SK-N-SH (cell line): ENCODE data around the gene OXCT1. TPM values are rescaled to one million over a fixed set of nuclear protein-coding genes. Genes with fewer than 3 reads are reported as not detected.
A peak's percentile ranks its signal among the peaks of the same experiment; 100 is the strongest.
"Not testable (repeated sequence)": the region's sequence is repeated elsewhere in the genome, so short reads cannot be mapped to it uniquely, and the experiment has no call there.

Source experiments
- CTCF ChIA-PET: fragments of 300-600, 350-600 bp; formaldehyde crosslinking; extraction: SDS; loops from one replicate; lab custom pipeline; 2021; lab: Yijun Ruan, JAX
- POLR2A ChIA-PET: fragments of 350-600 bp; sonication (Branson Sonifier 250); formaldehyde crosslinking; extraction: SDS; loops from one replicate; lab custom pipeline; 2020; ENCODE audit warnings: antibody characterized with exemption, inconsistent platforms; lab: Yijun Ruan, JAX
- DNase-seq: peaks from one replicate; pipeline ENCODE4 v3.0.0; 2012
- H2AFZ ChIP-seq: fragments of 200-600 bp; sonication (generic); 2 replicates; pipeline ENCODE4 v1.8.1; 2016; ENCODE audit warnings: antibody characterized with exemption, mild to moderate bottlenecking, low read depth
- H3F3A ChIP-seq: fragments of 200-600 bp; sonication (generic); replicated peaks from 2 replicates; pipeline ENCODE3; 2016; ENCODE audit warnings: antibody characterized with exemption, mild to moderate bottlenecking; ENCODE audit not compliant: insufficient read depth
- H3K27ac ChIP-seq, 2 experiments: fragments of 200-500 bp in 1 of 2; fragments of 200-600 bp in 1 of 2; sonication (Bioruptor generic) in 1 of 2; sonication (generic), shearing (Covaris generic) in 1 of 2; 2 replicates each; pipeline versions ENCODE4 v1.5.1 to v1.6.1; 2014 to 2016; ENCODE audit warnings: low read depth in 2 of 2, inconsistent platforms in 1 of 2, low read length in 1 of 2, mild to moderate bottlenecking in 1 of 2, mixed read lengths in 1 of 2
- H3K27me3 ChIP-seq: fragments of 200-600 bp; sonication (generic), shearing (Covaris generic); 2 replicates; pipeline ENCODE4 v1.6.1; 2016; ENCODE audit warnings: mixed run types; ENCODE audit not compliant: insufficient read depth
- H3K36me3 ChIP-seq, 2 experiments: fragments of 200-500 bp in 1 of 2; fragments of 200-600 bp in 1 of 2; sonication (Bioruptor generic) in 1 of 2; sonication (generic) in 1 of 2; replicated peaks in 1 of 2; 2 replicates each; pipeline versions ENCODE3 to v1.5.1; 2014 to 2016; ENCODE audit warnings: low read length in 1 of 2, mild to moderate bottlenecking in 1 of 2; ENCODE audit not compliant: insufficient read depth in 2 of 2, control insufficient read depth in 1 of 2
- H3K4me1 ChIP-seq, 2 experiments: fragments of 200-500 bp in 1 of 2; fragments of 200-600 bp in 1 of 2; sonication (Bioruptor generic) in 1 of 2; sonication (generic), shearing (Covaris generic) in 1 of 2; 2 replicates each; pipeline versions ENCODE4 v1.5.1 to v1.6.1; 2014 to 2016; ENCODE audit warnings: low read depth in 1 of 2, low read length in 1 of 2, mixed run types in 1 of 2; ENCODE audit not compliant: insufficient read depth in 2 of 2, control insufficient read depth in 1 of 2
- H3K4me2 ChIP-seq: fragments of 200-600 bp; sonication (generic), shearing (Covaris generic); 2 replicates; pipeline ENCODE4 v1.6.1; 2017; ENCODE audit warnings: mixed run types
- H3K4me3 ChIP-seq, 2 experiments: fragments of 200-500 bp in 1 of 2; fragments of 200-600 bp in 1 of 2; sonication (Bioruptor generic) in 1 of 2; sonication (generic), shearing (Covaris generic) in 1 of 2; 2 replicates each; pipeline versions ENCODE4 v1.5.1 to v1.8.1; 2014 to 2016; ENCODE audit warnings: low read depth in 2 of 2, inconsistent platforms in 1 of 2, low read length in 1 of 2, mild to moderate bottlenecking in 1 of 2, mixed read lengths in 1 of 2, moderate library complexity in 1 of 2
- H3K79me2 ChIP-seq: fragments of 200-600 bp; sonication (generic); 2 replicates; pipeline ENCODE4 v1.8.1; 2017; ENCODE audit warnings: mild to moderate bottlenecking; ENCODE audit not compliant: insufficient read depth
- H3K9ac ChIP-seq: fragments of 200-600 bp; sonication (generic); 2 replicates; pipeline ENCODE4 v1.6.1; 2017; ENCODE audit warnings: mixed run types
- H3K9me2 ChIP-seq: fragments of 200-600 bp; sonication (generic); 2 replicates; pipeline ENCODE4 v1.6.1; 2017; ENCODE audit warnings: mixed run types
- H3K9me3 ChIP-seq: fragments of 200-600 bp; sonication (generic); 2 replicates; pipeline ENCODE4 v1.6.1; 2017; ENCODE audit warnings: mixed run types, mild to moderate bottlenecking, moderate library complexity
- H4K20me1 ChIP-seq: fragments of 200-600 bp; sonication (generic); 2 replicates; pipeline ENCODE4 v1.6.1; 2017; ENCODE audit warnings: mild to moderate bottlenecking, mixed run types; ENCODE audit not compliant: insufficient read depth
- CHD2 ChIP-seq: fragments of 150-350 bp; IDR thresholded peaks from 2 replicates; pipeline ENCODE4 v1.6.1; 2018; ENCODE audit warnings: low read length; ENCODE audit not compliant: partially characterized antibody
- CTCF ChIP-seq: fragments of 200-600 bp; sonication (generic); IDR thresholded peaks from 2 replicates; pipeline ENCODE4 v1.6.1; 2017; ENCODE audit warnings: antibody characterized with exemption, mild to moderate bottlenecking, moderate library complexity
- ELF1 ChIP-seq: IDR thresholded peaks from 2 replicates; pipeline ENCODE4 v1.4.0; 2012
- EP300 ChIP-seq, 2 experiments: IDR thresholded peaks; 2 replicates each; pipeline versions ENCODE4 v1.4.0 to v1.6.1; 2012; ENCODE audit warnings: borderline replicate concordance in 1 of 2, low read depth in 1 of 2, low read length in 1 of 2
- EZH2phosphoT487 ChIP-seq: fragments of 200-600 bp; sonication (generic); IDR thresholded peaks from 2 replicates; pipeline ENCODE4 v1.6.1; 2017; ENCODE audit warnings: low read depth, mixed run types, mild to moderate bottlenecking, antibody characterized with exemption, moderate library complexity, borderline replicate concordance
- FOSL2 ChIP-seq: IDR thresholded peaks from 2 replicates; pipeline ENCODE4 v1.4.0; 2012; ENCODE audit warnings: low read depth, mild to moderate bottlenecking, moderate library complexity, borderline replicate concordance
- FOXJ3 ChIP-seq: sonication (generic); formaldehyde crosslinking; IDR thresholded peaks from 2 replicates; pipeline ENCODE4 v1.5.1; 2020; ENCODE audit warnings: mild to moderate bottlenecking, missing genetic modification reagents
- FOXM1 ChIP-seq: IDR thresholded peaks from 2 replicates; pipeline ENCODE4 v1.4.0; 2012; ENCODE audit warnings: low read depth, mild to moderate bottlenecking
- GATA2 ChIP-seq: sonication (generic); formaldehyde crosslinking; IDR thresholded peaks from 2 replicates; pipeline ENCODE4 v1.5.0; 2020; ENCODE audit warnings: mild to moderate bottlenecking, missing genetic modification reagents
- IRF3 ChIP-seq: fragments of 150-350 bp; IDR thresholded peaks from 2 replicates; pipeline ENCODE4 v1.6.1; 2016; ENCODE audit warnings: mild to moderate bottlenecking, low read depth, low read length
- MXI1 ChIP-seq: IDR thresholded peaks from 2 replicates; pipeline ENCODE4 v1.6.1; 2012; ENCODE audit warnings: mild to moderate bottlenecking, low read depth, low read length, improper control_type of control experiment
- RAD21 ChIP-seq: IDR thresholded peaks from 2 replicates; pipeline ENCODE4 v1.6.1; 2012; ENCODE audit warnings: mild to moderate bottlenecking, low read length
- RCOR1 ChIP-seq: fragments of 150-350 bp; IDR thresholded peaks from 2 replicates; pipeline ENCODE4 v1.6.1; 2017; ENCODE audit warnings: antibody characterized with exemption, low read length
- SMC3 ChIP-seq: IDR thresholded peaks from 2 replicates; pipeline ENCODE4 v1.6.1; 2012; ENCODE audit warnings: low read depth, low read length, improper control_type of control experiment
- TCF12 ChIP-seq: IDR thresholded peaks from 2 replicates; pipeline ENCODE4 v1.4.0; 2012
- TEAD4 ChIP-seq: IDR thresholded peaks from 2 replicates; pipeline ENCODE4 v1.4.0; 2012; ENCODE audit warnings: mild to moderate bottlenecking, borderline replicate concordance; ENCODE audit not compliant: insufficient read depth
- YY1 ChIP-seq: IDR thresholded peaks from 2 replicates; pipeline ENCODE4 v1.4.0; 2012; ENCODE audit warnings: low read depth, mild to moderate bottlenecking
- WGBS: methylation state at CpG from one replicate; pipeline ENCODE4 v1.1.6; 2017; ENCODE audit warnings: low lambda C conversion rate; 5-methylcytosine and 5-hydroxymethylcytosine counted together
- polyA plus RNA-seq, 3 experiments: library from polyadenylated mRNA; depleted of rRNA; stranded (reverse); fragments of >200 nt; gene quantifications; 2 replicates each; pipeline ENCODE4 v1.2.3, GENCODE V29; 2012

Gene OXCT1
- polyA plus RNA-seq, 1 of the 3 experiments (the other 2 are of a cell fraction) = 11.7 TPM

- H3K36me3 ChIP-seq = no peaks in the 10 kb centered on the region
- no peak overlapping the region for H3K4me3 ChIP-seq
- peak overlapping the region in 1 of 2 experiments; percentile 61; a peak in 2 of 4 replicates for H3K27ac ChIP-seq
- H2AFZ ChIP-seq = no peak overlapping the region
- no peaks in the 10 kb centered on the region for H3K9me3 ChIP-seq
- H3K9ac ChIP-seq = no peak overlapping the region
- ChIA-PET CTCF (interaction anchor here (1.0 to 2.4 kb wide), 5 partner anchors 26 to 817 kb away, joined by 3 to 15 read pairs (median 4); no protein-coding TSS in a partner anchor), POLR2A (interaction anchor here (1.2 kb wide), 1 partner anchor 212 kb away, joined by 3 read pairs; the partner anchor contains the start of gene PLCXD3)
- peaks cover 0 to 8% of the 10 kb centered on the region in 2 experiments; a peak in 2 of 4 replicates for H3K4me1 ChIP-seq
- no peaks in the 10 kb centered on the region for H4K20me1 ChIP-seq
- no peaks in the 10 kb centered on the region for H3K79me2 ChIP-seq
- TF ChIP-seq RAD21 (peak; percentile 31; the same call in 1 of the 2 replicates), CHD2 (peak; percentile 26), MXI1 (peak; percentile 30; the same call in 1 of the 2 replicates), EZH2phosphoT487 (no peak), GATA2 (peak; percentile 79), RCOR1 (peak; percentile 91), EP300 (IDR thresholded peaks at IDR 0.05; ENCODE audit: borderline replicate concordance in 1 of 2, low read depth in 1 of 2, low read length in 1 of 2) (peak in 1 of 2 experiments; percentile 91; a peak in 2 of 4 replicates), FOXJ3 (CRISPR knock-in tag) (peak; percentile 18; the same call in 1 of the 2 replicates), CTCF (no peak)
- H3F3A ChIP-seq = no peaks in the 10 kb centered on the region
- H3K4me2 ChIP-seq = no peak overlapping the region
- peak; percentile 48 for DNase-seq
- no peaks in the 10 kb centered on the region for H3K9me2 ChIP-seq
- H3K27me3 ChIP-seq = no peaks in the 10 kb centered on the region
- 2% methylated on average over 2 of the region's 2 CpGs for WGBS
These were observed 148.7 kb downstream of the OXCT1 start for GRCh38 chr5:41721516-41721915.

- peaks cover 0 to 4% of the 10 kb centered on the region in 2 experiments; a peak in 1 of 4 replicates for H3K4me1 ChIP-seq
- no peak overlapping the region for H3K27ac ChIP-seq
- H3F3A ChIP-seq = no peaks in the 10 kb centered on the region
- CTCF ChIA-PET = interaction anchor here (0.6 to 1.2 kb wide), 2 partner anchors 77 to 127 kb away, joined by 3 read pairs; no protein-coding TSS in a partner anchor
- POLR2A ChIA-PET = no interaction called here
- TF ChIP-seq RCOR1 = no peak
- no peak for TF ChIP-seq CHD2
- no peak for TF ChIP-seq RAD21
- TF ChIP-seq TCF12 = no peak
- no peak for TF ChIP-seq TEAD4
- no peak for TF ChIP-seq SMC3
- no peak for TF ChIP-seq ELF1
- no peak for TF ChIP-seq IRF3
- TF ChIP-seq YY1 = no peak
- no peak for TF ChIP-seq EP300 (IDR thresholded peaks at IDR 0.05; ENCODE audit: borderline replicate concordance in 1 of 2, low read depth in 1 of 2, low read length in 1 of 2)
- no peak for TF ChIP-seq FOSL2
- no peak for TF ChIP-seq FOXM1
- H3K79me2 ChIP-seq = no peaks in the 10 kb centered on the region
- no peaks in the 10 kb centered on the region for H3K9me2 ChIP-seq
- no peaks in the 10 kb centered on the region for H3K27me3 ChIP-seq
- WGBS = 63% methylated on average over 2 of the region's 2 CpGs
- no peak overlapping the region for H3K4me3 ChIP-seq
- H3K9me3 ChIP-seq = no peaks in the 10 kb centered on the region
- H2AFZ ChIP-seq = no peak overlapping the region
- no peaks in the 10 kb centered on the region for H4K20me1 ChIP-seq
- H3K9ac ChIP-seq = no peak overlapping the region
- H3K36me3 ChIP-seq = no peaks in the 10 kb centered on the region
- DNase-seq = no peak
- H3K4me2 ChIP-seq = no peak overlapping the region
These were observed 153.8 kb downstream of the OXCT1 start for GRCh38 chr5:41716382-41716781.

GRCh38 chr5:41714446-41714845 is 155.8 kb downstream of the OXCT1 start:
- CTCF ChIA-PET, H3K4me3 ChIP-seq, H3K4me1 ChIP-seq, DNase-seq, H3K27me3 ChIP-seq, H3K9ac ChIP-seq, H3K79me2 ChIP-seq, H3K4me2 ChIP-seq, H3K27ac ChIP-seq, H3K9me3 ChIP-seq, H2AFZ ChIP-seq, POLR2A ChIA-PET, H3K36me3 ChIP-seq, H3F3A ChIP-seq, H4K20me1 ChIP-seq, H3K9me2 ChIP-seq: not testable (repeated sequence)
